SK-N-SH (cell line): ENCODE results near the gene CR1.
"Not testable (repeated sequence)": the region's sequence is repeated elsewhere in the genome, so short reads cannot be mapped to it uniquely, and the experiment has no call there.

Experiments used
- CHD2 ChIP-seq: fragments of 150-350 bp; IDR thresholded peaks from 2 replicates; pipeline ENCODE4 v1.6.1; 2018; ENCODE audit warnings: low read length; ENCODE audit not compliant: partially characterized antibody
- CTCF ChIP-seq: fragments of 200-600 bp; sonication (generic); IDR thresholded peaks from 2 replicates; pipeline ENCODE4 v1.6.1; 2017; ENCODE audit warnings: antibody characterized with exemption, mild to moderate bottlenecking, moderate library complexity
- FOXM1 ChIP-seq: IDR thresholded peaks from 2 replicates; pipeline ENCODE4 v1.4.0; 2012; ENCODE audit warnings: low read depth, mild to moderate bottlenecking
- GATA2 ChIP-seq: sonication (generic); formaldehyde crosslinking; IDR thresholded peaks from 2 replicates; pipeline ENCODE4 v1.5.0; 2020; ENCODE audit warnings: mild to moderate bottlenecking, missing genetic modification reagents
- IRF3 ChIP-seq: fragments of 150-350 bp; IDR thresholded peaks from 2 replicates; pipeline ENCODE4 v1.6.1; 2016; ENCODE audit warnings: mild to moderate bottlenecking, low read depth, low read length
- NRF1 ChIP-seq: IDR thresholded peaks from 2 replicates; pipeline ENCODE4 v1.6.1; 2012; ENCODE audit warnings: low read depth, mild to moderate bottlenecking, low read length
- POLR2AphosphoS5 ChIP-seq: IDR thresholded peaks from 2 replicates; pipeline ENCODE4 v1.6.1; 2012; ENCODE audit warnings: low read depth, low read length
- REST ChIP-seq: IDR thresholded peaks from 2 replicates; pipeline ENCODE4 v1.6.1; 2012; ENCODE audit warnings: mild to moderate bottlenecking, low read depth, low read length, moderate library complexity
- RFX5 ChIP-seq: IDR thresholded peaks from 2 replicates; pipeline ENCODE4 v1.6.1; 2012; ENCODE audit warnings: mild to moderate bottlenecking, improper control_type of control experiment, low read length
- TAF1 ChIP-seq: IDR thresholded peaks from 2 replicates; pipeline ENCODE4 v1.6.1; 2012; ENCODE audit warnings: low read depth, mild to moderate bottlenecking, low read length, moderate library complexity, borderline replicate concordance
- USF2 ChIP-seq: fragments of 150-350 bp; IDR thresholded peaks from 2 replicates; pipeline ENCODE4 v1.6.1; 2017; ENCODE audit warnings: antibody characterized with exemption, low read length, low read depth, borderline replicate concordance
- YY1 ChIP-seq: IDR thresholded peaks from 2 replicates; pipeline ENCODE4 v1.4.0; 2012; ENCODE audit warnings: low read depth, mild to moderate bottlenecking
- TF ChIP-seq, protein P1 (sequence below): IDR thresholded peaks from 2 replicates; pipeline ENCODE4 v1.4.0; 2012; ENCODE audit warnings: low read depth, borderline replicate concordance

DNA sequence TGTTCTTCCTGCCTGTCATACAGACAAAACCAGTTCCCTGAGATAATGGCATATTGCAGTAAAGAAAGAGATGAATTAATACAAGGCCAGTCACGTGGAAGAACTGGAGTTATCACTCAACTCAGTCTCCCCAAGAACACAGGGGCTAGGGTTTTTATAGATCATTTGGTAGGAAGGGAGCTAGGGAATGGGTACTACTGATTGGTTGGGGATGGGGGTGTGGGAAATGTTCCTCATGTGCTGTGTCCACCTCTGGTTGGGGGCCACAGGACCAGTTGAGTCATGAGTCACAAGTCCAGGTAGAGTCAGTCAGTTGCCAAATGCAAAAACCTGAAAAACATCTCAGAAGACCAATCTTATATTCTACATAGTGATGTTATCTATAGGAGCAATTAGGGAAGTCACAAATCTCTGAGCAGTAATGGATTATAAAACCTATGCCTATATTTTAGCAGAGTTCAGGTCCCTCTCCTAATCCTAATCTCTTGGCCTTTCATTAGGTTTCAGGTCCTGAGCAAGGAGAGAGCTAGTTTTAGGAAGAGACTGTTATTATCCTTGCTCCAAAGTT lies 129.6 kb downstream of the CR1 start:
- TF ChIP-seq CHD2; CTCF; REST; FOXM1; IRF3; GATA2 (CRISPR knock-in tag); NRF1; POLR2AphosphoS5; RFX5; YY1; TAF1; USF2: not testable (repeated sequence)
- TF ChIP-seq, protein P1, sequence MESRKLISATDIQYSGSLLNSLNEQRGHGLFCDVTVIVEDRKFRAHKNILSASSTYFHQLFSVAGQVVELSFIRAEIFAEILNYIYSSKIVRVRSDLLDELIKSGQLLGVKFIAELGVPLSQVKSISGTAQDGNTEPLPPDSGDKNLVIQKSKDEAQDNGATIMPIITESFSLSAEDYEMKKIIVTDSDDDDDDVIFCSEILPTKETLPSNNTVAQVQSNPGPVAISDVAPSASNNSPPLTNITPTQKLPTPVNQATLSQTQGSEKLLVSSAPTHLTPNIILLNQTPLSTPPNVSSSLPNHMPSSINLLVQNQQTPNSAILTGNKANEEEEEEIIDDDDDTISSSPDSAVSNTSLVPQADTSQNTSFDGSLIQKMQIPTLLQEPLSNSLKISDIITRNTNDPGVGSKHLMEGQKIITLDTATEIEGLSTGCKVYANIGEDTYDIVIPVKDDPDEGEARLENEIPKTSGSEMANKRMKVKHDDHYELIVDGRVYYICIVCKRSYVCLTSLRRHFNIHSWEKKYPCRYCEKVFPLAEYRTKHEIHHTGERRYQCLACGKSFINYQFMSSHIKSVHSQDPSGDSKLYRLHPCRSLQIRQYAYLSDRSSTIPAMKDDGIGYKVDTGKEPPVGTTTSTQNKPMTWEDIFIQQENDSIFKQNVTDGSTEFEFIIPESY: not testable (repeated sequence)
